NCI-H2196 treated with DMSO at 0.1 percent for 48 hours (cell line): ENCODE data around the gene CRYGS.
"Not testable (repeated sequence)": the region's sequence is repeated elsewhere in the genome, so short reads cannot be mapped to it uniquely, and the experiment has no call there.

Experiments
- DNase-seq: peaks from one replicate; lab custom pipeline; 2025; ENCODE audit not compliant: unreplicated experiment; lab: John Stamatoyannopoulos, UW

The CRYGS gene

GRCh38 chr3:186544281-186544680, at the start of gene CRYGS:
CRYGS (minus strand) TSS chr3:186544380; CDS start chr3:186544326, 54 bp downstream.
- DNase-seq = no peak

DNA sequence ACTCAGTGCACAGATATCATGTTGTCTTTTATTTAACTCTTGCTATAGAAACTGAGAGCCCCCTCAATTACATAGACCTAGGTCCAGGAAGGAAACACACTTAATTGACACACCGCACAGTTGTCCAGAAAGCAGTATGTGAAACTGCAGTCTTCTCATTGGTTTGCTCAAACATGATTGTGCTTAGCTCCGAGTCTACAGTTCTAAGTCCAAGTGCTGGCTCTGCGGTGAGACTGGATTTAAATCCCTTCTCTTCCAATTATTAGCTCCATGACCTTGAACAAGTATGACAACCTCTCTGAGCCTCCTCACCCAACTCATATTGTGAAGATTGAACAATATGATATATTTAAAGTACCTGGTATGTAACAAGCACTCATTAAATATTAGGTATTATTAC, 49.7 kb upstream of the CRYGS start:
- no peak for DNase-seq

DNA sequence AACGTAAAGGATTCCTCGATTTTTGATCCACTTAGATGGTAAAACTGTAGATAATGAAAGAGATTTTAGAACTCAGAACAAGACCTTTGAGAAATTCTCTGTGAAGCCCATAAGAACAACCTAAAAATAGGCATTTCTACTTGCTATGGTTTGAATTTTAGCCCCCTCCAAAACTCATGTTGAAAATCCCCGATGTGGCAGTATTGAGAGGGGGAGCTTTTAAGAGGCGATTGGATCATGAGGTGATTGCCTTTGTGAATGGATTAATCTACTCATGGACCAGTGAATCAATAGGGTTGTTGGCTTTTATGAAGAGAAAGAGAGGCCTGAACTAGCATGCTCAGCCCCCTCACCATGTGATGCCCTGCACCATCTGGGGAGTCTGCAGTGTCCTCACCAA, 48.5 kb upstream of the CRYGS start:
- no peak for DNase-seq

DNA sequence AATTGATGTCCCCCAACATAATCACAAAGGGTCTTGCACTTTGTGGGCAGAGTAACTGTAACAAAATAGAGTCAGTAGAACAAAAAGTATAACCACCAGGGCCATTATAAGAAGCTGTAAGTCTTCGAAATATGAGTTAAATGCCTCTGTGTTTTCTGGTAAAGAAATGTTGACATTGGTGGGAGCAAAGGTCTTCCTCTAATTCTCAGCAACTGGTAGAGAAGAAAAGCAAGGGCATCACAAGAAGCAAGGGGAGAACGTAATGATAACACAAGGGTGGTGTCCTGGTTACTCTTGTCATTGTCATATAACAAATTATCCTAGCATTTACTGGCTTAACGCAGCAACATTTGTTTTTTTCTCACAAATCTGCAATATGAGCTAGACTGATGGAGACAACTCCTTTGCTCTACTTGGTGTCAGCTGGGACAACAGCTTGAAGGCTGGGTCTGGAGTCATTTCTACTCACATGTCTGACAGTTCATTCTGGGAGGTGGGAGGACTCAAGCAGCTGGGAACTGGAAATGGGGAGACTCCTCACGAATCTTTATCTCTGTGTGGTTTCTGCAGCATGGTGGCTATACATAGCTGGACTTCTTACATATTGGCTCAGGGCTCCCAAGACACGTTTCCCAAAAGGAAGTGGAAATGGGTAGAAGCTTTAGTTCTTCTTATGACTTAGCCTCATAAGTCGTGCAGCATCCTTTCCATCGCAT, 46.6 kb upstream of the CRYGS start:
- DNase-seq = no peak

DNA sequence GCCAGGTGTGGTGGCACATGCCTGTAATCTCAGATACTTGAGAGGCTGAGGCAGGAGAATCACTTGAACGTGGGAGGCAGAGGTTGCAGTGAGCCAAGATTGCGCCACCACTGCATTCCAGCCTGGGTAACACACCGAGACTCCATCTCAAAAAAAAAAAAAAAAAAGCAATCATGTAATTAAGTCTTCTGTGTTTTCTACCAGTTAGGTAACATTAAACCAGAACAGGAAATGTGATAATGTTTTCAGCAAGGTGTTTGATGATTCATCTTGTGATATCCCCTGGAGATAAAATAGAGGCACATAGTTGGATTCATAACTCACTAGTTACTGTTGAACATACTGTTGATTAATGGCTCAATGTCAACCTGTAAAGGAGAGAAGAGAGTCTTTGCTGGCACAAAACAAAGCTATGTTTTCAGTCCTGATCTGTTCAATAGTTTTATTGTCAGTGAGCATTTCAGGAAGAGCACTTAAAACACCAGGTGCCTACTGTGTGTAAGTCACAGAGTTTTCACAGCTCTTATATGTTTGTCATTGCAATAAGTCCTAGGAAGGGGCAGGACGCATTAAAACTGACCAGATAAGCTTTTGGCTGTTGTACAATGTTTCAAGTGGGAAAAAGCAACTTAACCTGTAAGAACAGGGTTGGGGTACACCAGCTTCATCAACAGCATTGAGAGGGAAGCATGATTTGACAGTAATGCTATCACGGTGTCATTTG, 45.8 kb upstream of the CRYGS start:
- DNase-seq = peak; percentile 55

DNA sequence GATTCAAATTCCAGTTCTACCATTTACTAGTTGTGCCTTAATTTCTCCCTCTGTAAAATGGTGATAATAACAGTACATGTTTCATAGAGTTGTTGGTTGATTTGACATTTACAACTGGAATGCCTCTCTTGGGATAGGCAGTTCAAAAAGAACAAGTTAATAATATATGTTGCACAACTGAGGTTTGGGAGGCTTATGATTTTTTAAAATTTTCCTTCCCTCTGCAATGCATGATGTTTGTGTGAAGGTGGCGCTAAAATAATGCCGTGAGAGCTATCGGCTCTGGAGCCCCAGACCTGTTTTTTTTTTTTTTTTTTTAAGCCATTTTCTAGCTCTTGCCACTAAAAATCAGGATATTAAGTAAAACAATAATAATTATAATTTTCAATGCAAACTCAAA, 44.9 kb upstream of the CRYGS start:
- DNase-seq = no peak

DNA sequence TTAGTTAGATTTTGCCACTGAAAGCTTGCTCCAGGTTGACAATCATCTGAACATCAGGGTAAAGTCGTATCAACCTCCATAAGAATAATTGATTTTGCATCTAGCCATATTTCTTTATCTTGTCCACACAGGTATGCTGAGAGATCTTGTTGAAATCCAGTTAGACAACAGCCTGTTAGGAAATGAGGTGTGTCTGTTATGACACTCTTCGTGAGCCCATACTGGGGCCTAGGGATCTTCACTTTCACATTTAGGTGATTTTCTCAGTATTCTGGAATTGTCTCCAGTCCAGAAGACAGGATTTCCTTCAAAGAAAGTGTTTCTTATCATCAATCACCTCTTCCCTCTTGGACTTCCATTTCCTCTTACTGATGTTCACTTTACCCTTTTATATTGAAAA, 44.5 kb upstream of the CRYGS start:
- no peak for DNase-seq

- DNase-seq = no peak
Observed at GRCh38 chr3:186587183-186587582, 43.0 kb upstream of the CRYGS start.

- DNase-seq = not testable (repeated sequence)
Observed at GRCh38 chr3:186586245-186586644, 42.1 kb upstream of the CRYGS start.

DNA sequence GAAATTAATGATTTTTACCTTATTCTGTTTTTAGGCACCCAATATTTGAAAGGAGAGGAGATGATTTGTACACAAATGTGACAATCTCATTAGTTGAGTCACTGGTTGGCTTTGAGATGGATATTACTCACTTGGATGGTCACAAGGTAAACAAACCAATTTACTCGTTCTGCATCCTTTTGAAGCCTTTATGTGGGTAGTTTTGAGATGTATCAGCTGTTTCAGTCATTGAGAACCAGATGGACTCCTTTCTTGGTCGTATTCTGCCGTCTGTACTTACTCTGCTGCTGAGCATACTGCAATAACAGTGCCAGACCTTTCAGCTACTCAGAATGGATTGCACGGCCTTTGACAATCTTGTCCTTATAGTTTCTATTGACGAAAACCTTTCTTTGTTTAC, 39.7 kb upstream of the CRYGS start:
- no peak for DNase-seq

GRCh38 chr3:186582541-186582940, 38.4 kb upstream of the CRYGS start:
- DNase-seq = no peak

DNA sequence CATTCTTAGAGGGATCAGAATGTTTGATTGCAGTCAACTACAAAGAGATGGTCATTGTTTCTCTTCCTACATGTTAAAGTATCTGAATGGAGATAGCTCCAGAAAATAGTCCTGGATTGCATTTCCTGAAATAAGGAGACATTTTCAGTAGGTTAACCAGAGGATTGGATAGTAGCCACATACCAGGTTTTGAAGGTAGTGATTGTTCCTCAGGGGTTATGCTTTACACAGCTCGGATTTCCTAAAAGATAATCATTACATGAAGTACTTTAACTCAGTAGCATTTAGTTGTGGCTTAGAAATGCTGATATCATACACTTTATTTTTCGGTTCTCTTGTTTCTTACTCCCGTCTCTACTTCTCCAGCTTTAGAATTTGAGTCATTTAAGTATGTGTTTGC, 36.6 kb upstream of the CRYGS start:
- DNase-seq = no peak

DNA sequence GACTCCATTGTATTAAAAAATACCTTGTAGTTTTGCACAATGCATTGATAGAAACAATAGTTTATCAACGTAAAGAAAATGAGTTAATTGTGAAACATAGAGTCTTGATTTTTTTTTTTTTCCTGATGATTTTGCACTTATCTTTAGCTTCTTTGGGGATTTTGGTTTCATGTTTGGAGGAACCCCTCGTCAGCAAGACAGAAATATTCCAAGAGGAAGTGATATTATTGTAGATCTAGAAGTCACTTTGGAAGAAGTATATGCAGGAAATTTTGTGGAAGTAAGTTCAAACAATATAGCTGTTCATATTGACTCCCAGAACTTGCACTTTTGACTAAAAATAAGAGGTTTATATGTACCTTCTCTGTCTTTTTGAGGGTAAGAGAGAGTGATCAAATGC, 33.3 kb upstream of the CRYGS start:
- no peak for DNase-seq

- DNase-seq = no peak
Observed at GRCh38 chr3:186571644-186572013, 27.4 kb upstream of the CRYGS start.

GRCh38 chr3:186570941-186571643, 26.9 kb upstream of the CRYGS start:
- DNase-seq = no peak

- DNase-seq = peak; percentile 100
Observed at GRCh38 chr3:186570096-186570940, 26.1 kb upstream of the CRYGS start, which contains the start of gene DNAJB11. DNAJB11 (plus strand) TSS chr3:186570720; CDS start chr3:186570898, 178 bp downstream.

DNA sequence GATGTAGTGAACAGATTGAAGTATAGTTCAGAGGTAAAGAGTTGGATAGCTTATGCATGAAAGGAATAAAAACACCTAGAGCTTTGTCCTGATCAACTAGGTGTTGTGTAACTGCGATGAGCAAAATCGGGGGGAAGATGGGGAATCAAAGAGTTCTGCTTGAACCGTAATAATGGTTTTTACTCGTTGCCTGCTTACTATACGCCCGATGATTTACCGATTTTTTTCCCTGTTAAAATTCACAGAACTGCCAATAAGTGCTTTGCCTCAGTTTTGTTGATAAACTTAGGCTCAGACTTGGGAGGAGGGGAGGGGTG, 25.6 kb upstream of the CRYGS start:
- no peak for DNase-seq

GRCh38 chr3:186569361-186569760, 25.2 kb upstream of the CRYGS start:
- not testable (repeated sequence) for DNase-seq

DNA sequence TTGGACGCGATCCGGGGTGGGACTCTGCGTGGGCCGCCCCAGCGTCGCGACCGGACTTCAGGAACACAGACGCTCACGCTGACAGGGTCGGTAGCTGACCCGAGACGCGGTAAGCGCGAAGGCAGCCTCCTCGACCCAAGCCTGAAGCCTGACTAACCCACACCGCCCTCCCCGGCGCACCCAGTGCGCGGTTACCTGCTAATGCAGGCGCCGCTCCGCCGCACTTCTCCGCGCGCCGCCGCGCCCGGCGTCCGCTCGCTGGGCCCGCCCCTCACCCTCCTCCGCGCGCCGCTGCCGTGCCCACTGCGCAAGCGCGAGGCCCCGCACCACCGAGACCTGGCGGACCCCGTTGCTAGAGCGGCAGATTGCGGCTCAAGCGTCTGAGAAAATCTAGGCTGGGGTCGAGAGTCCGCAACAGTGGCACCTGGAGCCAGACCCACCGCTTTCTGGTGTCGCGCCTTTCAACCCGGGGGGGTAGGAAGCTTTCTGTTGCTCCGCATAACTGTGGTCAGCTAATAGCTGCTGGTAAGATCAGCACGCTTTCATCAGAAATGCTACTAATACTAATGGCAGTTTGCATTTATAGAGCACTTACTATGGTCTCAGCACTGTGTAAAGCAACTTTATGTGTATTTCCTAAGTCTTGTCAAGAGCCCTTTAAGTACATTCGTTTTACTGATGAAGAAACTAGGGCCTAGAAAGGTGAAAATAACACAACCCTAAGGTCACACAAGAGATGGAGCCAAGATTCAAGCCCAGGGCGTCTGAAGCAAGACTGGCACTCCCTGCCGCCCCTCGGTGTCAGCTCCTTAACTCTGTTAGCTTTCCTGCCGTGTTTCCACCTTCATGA, 23.1 kb upstream of the CRYGS start, which contains the start of gene TBCCD1:
TSS of gene TBCCD1 (minus strand) at position 268 of the 850 bp plus-strand sequence. CDS start 3,010 bp downstream, outside the sequence.
- DNase-seq = peak; percentile 97

DNA sequence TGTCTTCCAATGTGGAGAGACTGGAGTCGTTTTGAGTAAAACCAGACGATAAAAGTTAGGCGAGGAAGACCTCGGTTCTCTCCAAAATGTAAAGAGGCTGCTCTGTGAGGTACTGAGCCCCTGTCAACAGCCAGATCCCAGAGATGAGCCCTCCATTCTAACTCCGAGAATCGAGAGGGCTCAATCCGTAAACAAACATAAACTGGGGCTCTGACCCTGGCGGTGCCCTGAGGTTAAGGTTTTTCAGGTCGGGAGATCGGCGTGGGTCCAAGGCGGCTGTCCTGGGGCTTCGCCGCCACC, 22.5 kb upstream of the CRYGS start:
- DNase-seq = no peak
